PC-3 (cell line): ENCODE results near the gene ZNF814. TPM values are rescaled to one million over a fixed set of nuclear protein-coding genes. Genes with fewer than 3 reads are reported as not detected.

Source experiments
- ATAC-seq: fragments of 200-7000 bp; cut with Tn5 transposase; 2 replicates; pipeline ENCODE4 v1.9.1; 2020; ENCODE audit warnings: mild to moderate bottlenecking, moderate library complexity
- BruUV-seq: library from RNA; stranded (reverse); fragments of 400-500 nt; replicated peaks from 2 replicates; lab custom pipeline; 2021; lab: Mats Ljungman, UMichigan
- CTCF ChIA-PET: fragments of 300-600 bp; sonication (Branson Sonifier 250); formaldehyde crosslinking; loops from one replicate; lab custom pipeline; 2022; ENCODE audit warnings: antibody characterized with exemption; lab: Charles Lee
- POLR2A ChIA-PET: fragments of 300-600 bp; sonication (Branson Sonifier 250); formaldehyde crosslinking; loops from one replicate; lab custom pipeline; 2022; ENCODE audit warnings: antibody characterized with exemption; ENCODE audit not compliant: unreplicated experiment; lab: Charles Lee
- DNase-seq: peaks from one replicate; pipeline ENCODE4 v3.0.0-alpha.2; 2015
- H2AFZ ChIP-seq: fragments of 300-600 bp; sonication (generic); 2 replicates; pipeline ENCODE4 v1.6.0; 2016; ENCODE audit warnings: antibody characterized with exemption, low read length
- H3F3A ChIP-seq: fragments of 300-600 bp; sonication (generic); one replicate; pipeline ENCODE4 v1.6.0; 2017; ENCODE audit warnings: antibody characterized with exemption, low read length, control low read depth, mild to moderate bottlenecking; ENCODE audit not compliant: unreplicated experiment
- H3K27ac ChIP-seq: fragments of 300-600 bp; sonication (generic); 2 replicates; pipeline ENCODE4 v1.5.1; 2016; ENCODE audit warnings: mild to moderate bottlenecking, low read length
- H3K27me3 ChIP-seq: fragments of 300-600 bp; sonication (generic); 2 replicates; pipeline ENCODE4 v1.6.1; 2016; ENCODE audit warnings: low read length, mixed read lengths
- H3K36me3 ChIP-seq: fragments of 300-600 bp; sonication (generic); 2 replicates; pipeline ENCODE4 v1.6.1; 2016; ENCODE audit warnings: low read depth, mixed run types, low read length, mixed read lengths
- H3K4me1 ChIP-seq: fragments of 300-600 bp; sonication (generic); 2 replicates; pipeline ENCODE4 v1.5.1; 2016; ENCODE audit warnings: low read length; ENCODE audit not compliant: insufficient read depth
- H3K4me2 ChIP-seq: fragments of 300-600 bp; sonication (generic); 2 replicates; pipeline ENCODE4 v1.6.0; 2016; ENCODE audit warnings: low read length
- H3K4me3 ChIP-seq: fragments of 300-600 bp; sonication (generic); 2 replicates; pipeline ENCODE4 v1.5.1; 2016; ENCODE audit warnings: mild to moderate bottlenecking, low read length, mixed read lengths
- H3K79me2 ChIP-seq: fragments of 300-600 bp; sonication (generic); 2 replicates; pipeline ENCODE4 v1.6.1; 2017; ENCODE audit warnings: low read length, mixed read lengths
- H3K9ac ChIP-seq: fragments of 300-600 bp; sonication (generic); 2 replicates; pipeline ENCODE4 v1.6.0; 2016; ENCODE audit warnings: mild to moderate bottlenecking, low read length
- H3K9me2 ChIP-seq: fragments of 300-600 bp; sonication (generic); replicated peaks from 2 replicates; pipeline ENCODE4 v1.6.1; 2016; ENCODE audit warnings: mixed run types, low read length, mixed read lengths
- H3K9me3 ChIP-seq: fragments of 300-600 bp; sonication (generic); 2 replicates; pipeline ENCODE4 v1.6.1; 2016; ENCODE audit warnings: low read length, mixed read lengths
- H4K20me1 ChIP-seq: fragments of 300-600 bp; sonication (generic); 2 replicates; pipeline ENCODE4 v1.6.1; 2016; ENCODE audit warnings: low read length, mixed read lengths
- CTCF ChIP-seq: fragments of 300-600 bp; sonication (generic); conservative IDR thresholded peaks from 2 replicates; pipeline ENCODE4 v1.5.1; 2017; ENCODE audit warnings: antibody characterized with exemption, low read depth, mild to moderate bottlenecking, low read length
- EZH2 ChIP-seq: fragments of 300-600 bp; sonication (generic); IDR thresholded peaks from one replicate; pipeline ENCODE4 v1.6.1; 2017; ENCODE audit warnings: antibody characterized with exemption, mild to moderate bottlenecking, low read length; ENCODE audit not compliant: unreplicated experiment
- EZH2phosphoT487 ChIP-seq: fragments of 300-600 bp; sonication (generic); IDR thresholded peaks from 2 replicates; pipeline ENCODE4 v1.6.1; 2018; ENCODE audit warnings: mild to moderate bottlenecking, antibody characterized with exemption, low read length, borderline replicate concordance
- intact Hi-C: fragments of 100-400 bp; cut with micrococcal nuclease; formaldehyde crosslinking; loops from 2 replicates; pipeline ENCODE4 v1.9.0; 2023
- total RNA-seq: library from RNA; depleted of rRNA; stranded (reverse); fragments of >200 nt; gene quantifications from 2 replicates; pipeline ENCODE4 v1.2.3, GENCODE V29; 2014; rRNA removed

ZNF814 gene
- total RNA-seq, 1 experiment from 2014 or later: 3.3 TPM

- TF ChIP-seq EZH2phosphoT487 (no peak), CTCF (no peak), EZH2 (no peak)
- no peaks in the 10 kb centered on the region for H3F3A ChIP-seq
- peaks cover 7% of the 10 kb centered on the region; the same call in 1 of the 2 replicates for H3K79me2 ChIP-seq
- no peaks in the 10 kb centered on the region for H3K9me3 ChIP-seq
- no peak overlapping the region for H2AFZ ChIP-seq
- no peak overlapping the region for H3K9ac ChIP-seq
- no peak overlapping the region for H3K4me3 ChIP-seq
- H3K4me2 ChIP-seq: no peak overlapping the region
- no peaks in the 10 kb centered on the region for H3K9me2 ChIP-seq
- no peaks in the 10 kb centered on the region for H3K27me3 ChIP-seq
- intact Hi-C loops: loop anchor here (5.0 kb wide), 1 partner anchor 33 kb away; the partner anchor contains the start of gene ZNF586
- no TSS peak for BruUV-seq
- peaks cover 38% of the 10 kb centered on the region for H3K4me1 ChIP-seq
- CTCF ChIA-PET: no interaction called here
- POLR2A ChIA-PET: no interaction called here
- DNase-seq (no peak), ATAC-seq (no peak)
- peaks cover 9% of the 10 kb centered on the region for H3K36me3 ChIP-seq
- H4K20me1 ChIP-seq: no peaks in the 10 kb centered on the region
- no peak overlapping the region for H3K27ac ChIP-seq
Observed at GRCh38 chr19:57800696-57801095, 88.1 kb downstream of the ZNF814 start.

Other genes starting within 250 kb of the ZNF814 start
- not detected in 2 replicates for gene ZSCAN4, start 220.1 kb downstream of the ZNF814 start, total RNA-seq
- gene ZNF551, start 207.1 kb downstream of the ZNF814 start, total RNA-seq: 19.7 and 20.4 TPM in 2 replicates
- 0.46 TPM in 1 of 2 replicates, not detected in the other for gene ZNF154, start 179.8 kb downstream of the ZNF814 start, total RNA-seq
- 2.3 and 4.2 TPM in 2 replicates for gene ZNF671, start 161.4 kb downstream of the ZNF814 start, total RNA-seq
- 14.1 and 17.3 TPM in 2 replicates for gene ZNF776, start 142.2 kb downstream of the ZNF814 start, total RNA-seq
- gene ZNF586, start 119.4 kb downstream of the ZNF814 start, total RNA-seq: 13.1 and 13.2 TPM in 2 replicates
- gene ZNF552, start 74.1 kb downstream of the ZNF814 start, total RNA-seq: 8.4 and 12.0 TPM in 2 replicates
- gene ZNF587B, start 58.7 kb downstream of the ZNF814 start, total RNA-seq: 21.2 and 28.0 TPM in 2 replicates
- 16.3 and 21.4 TPM in 2 replicates for gene ZNF587, start 39.2 kb downstream of the ZNF814 start, total RNA-seq
- gene ZNF417, start 27.6 kb upstream of the ZNF814 start, total RNA-seq: 9.3 and 10.1 TPM in 2 replicates
- gene ZNF418, start 46.4 kb upstream of the ZNF814 start, total RNA-seq: 0.04 TPM in 1 of 2 replicates, not detected in the other
- gene ZNF256, start 58.7 kb upstream of the ZNF814 start, total RNA-seq: 4.4 and 5.5 TPM in 2 replicates
- 0.40 TPM in 1 of 2 replicates, not detected in the other for gene C19orf18, start 85.5 kb upstream of the ZNF814 start, total RNA-seq
- gene ZNF606, start 113.8 kb upstream of the ZNF814 start, total RNA-seq: 6.0 and 7.0 TPM in 2 replicates
- not detected in 2 replicates for gene ZSCAN1, start 145.0 kb upstream of the ZNF814 start, total RNA-seq
- gene ZNF135, start 170.2 kb upstream of the ZNF814 start, total RNA-seq: not detected in 2 replicates
- gene ZSCAN18, start 209.2 kb upstream of the ZNF814 start, total RNA-seq: 0.66 and 1.7 TPM in 2 replicates